Stimulated activated CD4-positive, alpha-beta T cell treated with anti-CD3 and anti-CD28 coated beads, TNF-alpha, amount 100 ng/mL, for 24 hours (primary cell): ENCODE data around the gene DDN.

ENCODE experiments used
- DNase-seq, 3 experiments: peaks; one replicate each; pipeline ENCODE4 v3.0.0-alpha.2; 2020; ENCODE audit warnings: low read depth in 3 of 3

The DDN gene

GRCh38 chr12:49031573-49032161, 32.5 kb upstream of the DDN start:
- DNase-seq, result no peak

DNA sequence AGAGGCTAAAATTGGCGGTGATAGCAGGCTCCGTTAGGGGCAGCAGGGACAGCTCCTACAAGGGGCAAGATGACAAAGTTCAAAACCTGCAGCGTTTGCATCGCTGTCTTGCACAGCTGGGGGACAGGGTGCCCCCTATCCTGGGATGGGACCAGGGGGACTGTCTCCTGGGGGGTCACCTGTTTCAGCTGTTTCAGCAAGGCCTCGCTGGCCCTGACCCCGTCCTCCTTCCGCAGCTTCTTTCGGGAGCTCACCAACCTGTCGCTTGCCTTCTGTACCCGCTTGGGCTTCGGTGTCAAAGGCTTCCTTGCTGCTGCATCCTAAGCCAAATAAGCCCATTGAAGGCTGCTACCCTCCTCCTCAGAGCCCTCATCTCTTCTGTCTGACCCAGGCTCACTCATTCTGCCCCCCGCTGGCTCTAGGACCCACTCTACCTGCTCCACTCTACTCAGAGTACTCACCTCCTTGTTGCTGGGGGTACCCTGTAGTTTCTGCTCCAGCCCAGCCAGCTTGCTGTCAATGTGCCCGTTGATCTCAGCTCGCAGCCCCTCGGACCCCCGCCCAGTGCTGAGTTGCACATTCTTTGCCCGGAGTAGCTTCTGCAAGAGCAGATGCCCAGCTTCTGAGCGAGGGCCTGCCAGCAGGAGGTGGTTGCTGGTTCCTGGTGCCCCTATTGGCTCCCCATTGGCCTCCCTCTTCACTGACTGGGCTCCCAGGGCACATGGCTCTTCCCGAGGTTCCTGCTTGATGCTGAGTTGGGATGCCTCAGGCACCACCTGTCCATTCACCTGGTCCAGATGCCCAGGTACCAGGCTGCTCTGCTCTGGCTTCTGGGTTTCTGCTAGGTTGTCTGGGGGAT, 31.8 kb upstream of the DDN start:
- DNase-seq, result no peak

DNA sequence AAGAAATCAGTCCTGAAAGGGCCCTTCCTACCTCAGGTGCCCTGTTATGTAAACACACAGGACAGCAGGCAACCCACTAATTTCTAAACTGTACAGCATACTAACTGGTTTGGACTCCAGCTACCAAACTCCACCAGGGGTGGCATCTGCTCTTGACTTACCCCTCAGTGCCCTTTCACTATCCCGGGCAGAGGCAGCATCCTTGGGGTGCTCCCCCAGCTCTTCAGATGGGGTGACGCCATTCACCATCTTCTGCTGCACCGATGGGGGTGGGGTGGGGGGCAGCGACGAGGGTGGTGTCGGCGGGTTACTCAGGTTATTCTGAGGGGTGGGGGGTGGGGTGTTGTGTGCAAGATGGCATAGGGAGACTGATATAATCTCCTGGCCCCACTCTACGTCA, 30.9 kb upstream of the DDN start:
- DNase-seq, result no peak

GRCh38 chr12:49028666-49029275, 29.6 kb upstream of the DDN start:
- DNase-seq, result no peak

DNA sequence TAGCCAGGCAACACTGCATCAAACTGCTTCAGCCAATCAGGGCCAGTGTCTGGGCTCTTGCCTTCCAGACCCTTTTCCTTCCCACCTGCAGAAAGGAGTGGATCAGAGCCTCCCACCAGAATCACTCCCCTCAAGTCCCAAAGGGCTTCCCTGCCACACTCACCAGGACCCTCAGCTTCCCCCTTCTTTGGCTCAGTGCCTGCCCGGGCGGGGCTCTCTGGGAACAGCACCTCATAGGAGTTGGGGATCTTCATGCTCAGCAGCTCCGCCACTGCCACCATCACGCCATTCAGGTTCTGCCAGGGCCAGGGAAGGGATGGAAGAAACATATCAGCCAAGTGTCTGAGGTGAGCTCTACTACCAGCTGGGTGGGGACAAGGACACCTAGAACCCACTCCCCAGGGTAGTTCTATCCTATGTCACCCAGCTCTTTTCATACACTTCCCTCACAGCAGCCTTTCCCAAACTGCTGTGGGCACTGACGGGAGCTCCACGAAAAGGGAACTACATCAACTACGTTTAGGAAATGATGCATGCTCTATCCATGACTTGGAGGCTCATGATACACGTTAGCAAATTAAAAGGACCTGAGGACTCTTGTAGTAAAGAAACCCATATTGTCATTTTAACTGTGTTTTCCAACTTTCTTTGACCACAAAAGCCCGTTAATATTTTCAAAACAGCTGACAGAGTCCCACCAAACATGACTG, 28.8 kb upstream of the DDN start:
- no peak for DNase-seq

GRCh38 chr12:49026678-49027480, 27.7 kb upstream of the DDN start:
- no peak for DNase-seq

DNA sequence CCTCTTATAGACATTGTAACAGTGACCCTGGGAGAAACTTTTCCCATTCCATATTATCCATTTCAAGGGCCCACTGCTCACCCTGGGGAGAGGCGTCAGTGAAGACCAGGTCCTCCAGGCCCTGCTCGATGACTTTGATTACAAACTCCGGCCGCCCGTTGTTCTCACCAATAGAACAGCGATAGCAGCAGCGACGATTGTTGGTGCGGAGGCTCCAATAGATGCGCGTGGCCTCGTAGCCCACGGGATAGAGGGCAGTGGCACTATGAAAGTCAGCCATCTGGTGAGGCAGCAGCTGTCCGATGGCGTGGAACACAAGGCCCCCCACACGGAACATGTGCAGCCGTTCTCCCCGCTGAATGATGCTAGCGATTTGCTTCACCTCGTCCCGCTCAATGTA, 26.9 kb upstream of the DDN start:
- DNase-seq, result no peak

DNA sequence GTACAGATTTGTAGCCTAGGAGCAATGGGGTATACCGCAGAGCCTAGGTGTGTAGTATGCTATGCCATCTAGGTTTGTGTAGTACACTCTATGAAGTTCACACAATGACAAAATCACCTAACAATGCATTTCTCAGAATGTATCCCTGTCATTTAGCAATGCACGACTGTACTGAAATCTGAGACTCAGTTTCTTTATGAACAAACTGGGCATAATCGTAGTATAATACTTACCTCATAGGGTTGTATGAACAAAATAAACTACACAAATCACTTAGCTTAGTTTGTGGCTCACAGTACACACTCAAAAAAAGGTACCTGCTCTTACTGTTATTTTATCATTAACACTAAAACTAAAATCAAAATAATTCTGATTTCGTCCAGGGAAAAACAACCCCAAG, 26.3 kb upstream of the DDN start:
- DNase-seq, result no peak

GRCh38 chr12:49024543-49024942, 25.4 kb upstream of the DDN start:
- DNase-seq, result no peak

GRCh38 chr12:49023812-49024211, 24.6 kb upstream of the DDN start:
- no peak for DNase-seq

DNA sequence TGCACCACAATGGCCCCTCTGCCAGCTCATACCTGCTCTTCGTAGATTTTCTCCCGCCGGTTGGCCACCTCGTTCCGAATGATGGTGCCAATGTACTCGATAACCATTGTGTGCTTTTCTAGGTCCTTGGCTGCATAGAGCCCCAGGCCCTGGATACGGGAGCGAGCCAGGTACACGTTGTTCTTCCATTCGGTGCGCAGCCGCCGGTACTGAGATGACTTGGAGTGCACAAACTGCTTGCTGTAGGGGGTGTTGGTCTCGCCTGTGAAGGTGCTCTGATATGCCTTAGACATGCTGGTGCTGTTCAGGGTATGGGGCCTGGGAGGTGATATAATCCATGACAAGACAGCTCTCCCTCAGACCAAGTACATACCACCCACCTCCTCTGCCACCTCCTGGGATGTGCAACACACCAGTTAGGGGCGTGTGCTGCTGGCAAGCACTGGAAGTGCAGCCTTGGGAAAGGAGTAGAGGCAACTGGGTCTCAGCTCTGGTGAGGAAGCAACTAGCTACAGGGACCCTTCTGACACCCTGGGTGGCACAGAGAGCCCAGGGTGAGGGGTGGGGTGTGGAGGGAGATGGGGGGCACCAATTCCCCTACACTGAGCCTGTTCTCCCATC, 23.5 kb upstream of the DDN start:
- DNase-seq, result no peak

- no peak for DNase-seq
Measured at GRCh38 chr12:49021292-49021915, 22.2 kb upstream of the DDN start.

DNA sequence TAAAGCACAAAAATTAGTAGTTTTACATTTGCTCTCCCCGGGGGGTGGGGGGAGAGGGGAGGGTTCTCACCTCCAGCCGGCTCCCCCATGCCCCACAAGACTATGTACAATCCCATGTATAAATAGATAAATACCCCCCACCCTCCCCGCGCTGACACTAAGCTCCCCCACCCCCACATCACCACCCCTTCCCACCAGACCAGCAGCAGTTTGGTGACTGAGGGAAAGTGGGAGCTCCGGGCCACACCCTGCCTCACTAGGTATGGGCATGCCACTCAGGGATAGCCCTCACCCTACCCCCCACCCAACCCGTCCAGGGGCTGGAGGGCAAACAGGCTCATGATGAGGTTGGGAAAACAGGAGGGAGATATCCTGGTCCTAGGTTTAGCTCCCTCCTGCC, 21.3 kb upstream of the DDN start:
- no peak for DNase-seq

DNA sequence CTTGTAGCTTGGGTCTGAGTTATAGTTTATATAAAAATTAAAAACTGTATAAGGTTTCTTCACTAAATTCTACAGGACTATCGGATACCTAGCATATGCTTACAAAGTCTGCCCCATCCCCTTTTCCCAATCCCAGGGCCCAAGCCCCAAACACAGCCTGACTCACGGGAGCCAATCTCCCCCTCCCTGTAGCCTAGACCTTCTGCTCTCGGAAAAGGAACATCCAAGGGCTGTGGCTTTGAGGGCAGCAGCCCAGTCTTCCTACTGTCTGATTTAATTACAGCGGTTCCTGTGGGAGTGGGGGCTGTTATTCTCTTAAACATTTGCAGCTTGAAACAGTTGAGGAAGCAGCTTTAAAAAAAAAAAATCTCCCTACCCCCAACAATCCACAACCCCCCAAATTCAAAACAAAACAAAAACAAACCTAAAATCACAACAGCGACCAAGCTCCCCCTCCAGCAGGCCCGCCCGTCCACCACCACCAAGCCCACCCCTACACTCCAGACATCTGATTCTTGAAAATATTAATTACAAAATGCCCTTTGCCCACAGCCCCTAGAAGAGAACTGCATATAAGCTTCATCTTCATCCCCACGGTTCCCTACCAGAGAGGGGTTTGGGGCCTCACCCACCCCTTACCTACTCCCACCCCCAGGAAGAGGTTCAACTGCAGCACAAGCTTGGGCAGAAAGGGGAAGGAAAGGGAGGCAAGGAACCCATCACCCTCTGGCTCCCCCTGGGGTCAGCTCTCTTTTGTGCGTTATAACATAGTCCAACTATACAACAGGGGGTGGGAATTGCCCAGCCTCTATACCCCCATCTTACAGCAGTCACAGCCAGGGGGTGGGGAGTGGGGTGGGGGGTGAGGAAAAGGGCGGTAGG, 20.5 kb upstream of the DDN start:
- DNase-seq, result no peak

DNA sequence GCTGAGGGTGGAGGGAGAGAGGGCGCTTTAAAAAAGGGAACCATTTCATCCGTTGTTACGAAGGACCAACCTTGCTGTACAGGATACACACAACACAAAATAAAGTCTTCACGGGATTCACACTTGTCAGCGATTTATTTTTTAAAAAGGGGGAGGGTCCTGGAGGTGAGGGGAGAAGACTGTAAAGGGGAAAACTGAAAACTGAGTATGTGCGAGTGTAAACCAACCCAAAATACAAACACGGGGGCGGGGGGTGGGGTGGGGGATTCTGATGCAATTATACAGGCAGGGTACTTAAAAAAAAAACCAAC, 19.9 kb upstream of the DDN start:
- DNase-seq, result no peak

GRCh38 chr12:49018261-49019119, 19.3 kb upstream of the DDN start, which contains the start of gene PRKAG1:
PRKAG1 (minus strand) TSS chr12:49018776; CDS start chr12:49018740, 36 bp downstream.
- DNase-seq, result peak; percentile 91 to 94 (median 93)

DNA sequence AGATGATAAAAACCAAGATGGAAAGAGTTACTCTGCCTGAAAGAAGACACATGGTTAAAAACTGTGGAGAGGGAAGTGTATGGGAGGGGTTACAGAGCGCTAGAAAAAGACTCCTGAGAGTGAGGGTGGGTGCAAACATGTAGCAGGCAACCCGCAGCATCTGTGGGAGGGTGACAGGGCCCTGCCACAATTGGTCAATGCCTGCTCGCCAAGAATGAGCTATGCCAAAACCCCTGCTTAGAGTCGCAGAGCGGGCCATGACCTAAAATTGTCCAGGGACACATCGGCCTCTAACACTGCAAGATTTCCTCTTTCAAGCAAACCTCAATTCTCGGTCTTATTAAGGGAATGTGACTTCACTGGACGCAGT, 18.7 kb upstream of the DDN start:
- DNase-seq, result peak in 1 of 3 experiments; percentile 45

DNA sequence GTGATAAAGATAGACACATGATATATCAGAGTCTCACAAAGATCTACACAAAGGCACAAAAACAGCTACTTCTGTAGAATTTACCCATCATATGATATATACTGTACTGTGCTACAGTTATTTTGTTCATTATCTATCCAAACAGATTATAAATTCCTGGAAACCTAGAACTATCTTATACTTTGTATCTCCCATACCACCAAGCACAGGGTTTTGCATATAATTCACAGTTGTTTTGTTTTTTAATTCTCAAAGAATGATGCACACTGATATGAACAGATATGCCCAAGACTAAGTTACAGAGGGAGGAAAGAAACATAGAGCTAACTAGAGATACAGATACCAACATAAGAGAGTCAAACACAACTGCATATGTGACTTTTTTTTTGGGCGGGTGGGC, 16.0 kb upstream of the DDN start:
- no peak for DNase-seq

GRCh38 chr12:49014547-49014946, 15.4 kb upstream of the DDN start:
- no peak for DNase-seq
